Cardiac septum (tissue), 1 donor: ENCODE measurements around the gene UBTD1. TPM values are rescaled to one million over a fixed set of nuclear protein-coding genes. Genes with fewer than 3 reads are reported as not detected.
A peak's percentile ranks its signal among the peaks of the same experiment; 100 is the strongest.
"Not testable (repeated sequence)": the region's sequence is repeated elsewhere in the genome, so short reads cannot be mapped to it uniquely, and the experiment has no call there.

Experiments
- DNase-seq: peaks from one replicate; pipeline ENCODE4 v3.0.0-alpha.2; 2020; ENCODE audit warnings: low spot score
- intact Hi-C: fragments of 100-400 bp; cut with DNase I; formaldehyde crosslinking; loops from one replicate; pipeline ENCODE4 v1.14.0; 2022
- long read RNA-seq: library from polyadenylated mRNA; unstranded; transcript quantifications from one replicate; pipeline ENCODE4 v2.0.0, GENCODE V29; 2021
- total RNA-seq: library from RNA; stranded (reverse); fragmentation: NEBNext Ultra II Directional; extraction: Animal tissue kit (Norgen Biotek cat#: 25700); gene quantifications from one replicate; pipeline ENCODE4 v1.2.1, GENCODE V29; 2021
- donor health status: DM: no; HTN: no; CAD: no.

Gene UBTD1, protein sequence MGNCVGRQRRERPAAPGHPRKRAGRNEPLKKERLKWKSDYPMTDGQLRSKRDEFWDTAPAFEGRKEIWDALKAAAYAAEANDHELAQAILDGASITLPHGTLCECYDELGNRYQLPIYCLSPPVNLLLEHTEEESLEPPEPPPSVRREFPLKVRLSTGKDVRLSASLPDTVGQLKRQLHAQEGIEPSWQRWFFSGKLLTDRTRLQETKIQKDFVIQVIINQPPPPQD
- 25.5 TPM for total RNA-seq
- long read RNA-seq, transcript UBTD1-201 (3 exons, 1,706 nt) = major isoform, 50 of 60 reads
- long read RNA-seq, partial matches to known transcripts = 5 of 60 reads
- long read RNA-seq, other reads (novel, unspliced or antisense) = 5 of 60 reads

- intact Hi-C loops = loop anchor here (2.0 to 5.0 kb wide), 2 partner anchors 44 to 52 kb away; partner anchors contain the start of genes EXOSC1 and ZDHHC16
- DNase-seq = no peak
These were observed at the start of gene UBTD1 for GRCh38 chr10:97498841-97499560. TSS of gene UBTD1 (plus strand) at chr10:97498924. CDS start at chr10:97499204, 280 bp downstream.

DNA sequence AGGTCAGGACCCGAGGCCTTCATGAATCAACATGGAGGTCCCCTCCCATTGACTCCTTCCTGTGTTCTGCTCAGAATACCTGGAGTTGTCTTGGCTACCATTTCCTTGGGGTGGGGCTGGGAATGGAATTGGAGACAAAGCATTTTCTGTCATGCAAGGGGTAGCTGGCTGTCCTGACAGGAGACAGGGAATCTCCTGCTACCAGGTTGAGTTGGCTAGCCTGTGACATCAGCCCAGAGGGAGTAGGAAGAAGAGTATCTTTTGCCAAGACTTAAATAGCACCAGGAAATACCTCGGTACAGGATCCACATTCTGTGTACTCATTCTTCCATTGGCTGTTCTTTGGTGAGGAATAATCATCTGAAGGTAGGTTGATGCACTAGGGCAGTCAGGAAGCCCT lies 47.9 kb upstream of the UBTD1 start:
- no peak for DNase-seq
- intact Hi-C loops = no loop called here

- DNase-seq = no peak
- intact Hi-C loops = no loop called here
These were observed 47.1 kb upstream of the UBTD1 start for GRCh38 chr10:97451605-97452004.

GRCh38 chr10:97452352-97452751 lies 46.4 kb upstream of the UBTD1 start:
- intact Hi-C loops = no loop called here
- no peak for DNase-seq

- DNase-seq = no peak
- intact Hi-C loops = no loop called here
These were observed 44.2 kb upstream of the UBTD1 start for GRCh38 chr10:97454330-97455036.

DNA sequence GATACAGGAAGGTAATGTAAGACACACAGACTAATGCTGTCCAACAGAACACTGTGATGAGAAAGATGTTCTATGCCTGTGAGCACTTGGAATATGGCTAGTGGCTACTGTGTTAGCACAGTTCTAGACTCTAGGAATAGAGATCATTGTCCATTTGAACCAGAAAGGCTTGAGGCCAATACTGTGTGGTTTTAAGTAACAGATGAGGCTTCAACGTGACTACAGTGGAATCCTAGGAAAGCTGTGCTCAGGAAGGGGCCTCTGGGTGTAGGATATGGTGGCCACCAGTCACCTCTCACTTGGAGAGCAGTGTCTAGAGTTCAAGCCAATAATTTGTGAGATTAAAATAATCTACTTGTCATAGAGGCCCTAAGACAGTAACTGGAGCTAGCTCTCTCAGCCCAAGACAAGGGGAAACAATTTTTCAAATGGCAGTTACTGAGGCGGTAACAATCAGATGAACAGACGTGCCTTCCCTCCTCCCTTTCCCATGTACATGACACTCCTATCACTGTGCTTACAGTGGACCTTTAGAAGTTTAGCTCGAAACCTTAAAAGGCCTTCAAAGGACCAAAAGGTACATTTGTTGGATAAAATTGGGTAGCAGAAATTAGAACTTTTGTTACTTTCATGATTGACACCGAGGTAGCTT lies 42.6 kb upstream of the UBTD1 start:
- intact Hi-C loops = no loop called here
- no peak for DNase-seq

GRCh38 chr10:97456686-97457065 lies 42.0 kb upstream of the UBTD1 start:
- peak; percentile 60 for DNase-seq
- intact Hi-C loops = no loop called here

DNA sequence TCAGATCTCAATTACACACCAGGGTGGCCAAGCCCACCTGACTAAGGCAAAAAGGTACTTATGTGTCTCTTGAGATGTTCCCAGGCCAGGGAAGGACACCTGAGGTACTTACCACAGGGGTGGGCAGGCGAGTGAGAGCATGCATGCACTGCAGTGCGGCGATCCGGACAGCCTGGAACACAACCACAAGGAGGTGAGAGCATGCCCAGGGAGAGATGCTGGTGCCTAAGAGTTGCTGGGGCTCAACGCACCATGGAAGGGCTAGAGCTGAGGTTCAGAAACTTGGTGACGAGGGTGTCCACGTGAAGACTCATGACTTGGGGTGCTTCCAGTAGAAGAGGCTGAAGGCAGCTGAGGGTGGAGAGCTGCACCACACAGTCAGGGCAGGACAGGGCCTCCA lies 39.6 kb upstream of the UBTD1 start:
- DNase-seq = no peak
- intact Hi-C loops = no loop called here

DNA sequence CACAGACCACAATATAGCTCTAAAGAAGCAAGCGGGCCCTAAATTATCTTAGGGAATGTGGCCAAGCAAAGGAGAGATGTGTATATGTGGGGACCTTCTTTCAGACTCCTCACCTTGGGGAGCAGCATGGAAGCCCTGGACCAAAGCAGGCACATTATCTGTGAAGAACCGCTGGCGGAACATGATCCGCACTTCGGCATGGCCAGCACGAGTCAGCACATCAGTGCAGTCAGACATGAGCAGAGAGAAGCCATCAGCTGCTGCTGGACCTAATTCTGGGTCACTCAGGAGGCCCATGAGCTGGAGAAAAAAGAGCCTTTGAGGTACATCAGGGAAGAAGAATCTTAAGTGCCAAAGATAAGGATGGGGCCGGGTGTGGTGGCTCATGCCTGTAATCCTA lies 38.8 kb upstream of the UBTD1 start:
- intact Hi-C loops = loop anchor here (5.0 kb wide), 1 partner anchor 152 kb away; no protein-coding TSS in a partner anchor
- no peak for DNase-seq

DNA sequence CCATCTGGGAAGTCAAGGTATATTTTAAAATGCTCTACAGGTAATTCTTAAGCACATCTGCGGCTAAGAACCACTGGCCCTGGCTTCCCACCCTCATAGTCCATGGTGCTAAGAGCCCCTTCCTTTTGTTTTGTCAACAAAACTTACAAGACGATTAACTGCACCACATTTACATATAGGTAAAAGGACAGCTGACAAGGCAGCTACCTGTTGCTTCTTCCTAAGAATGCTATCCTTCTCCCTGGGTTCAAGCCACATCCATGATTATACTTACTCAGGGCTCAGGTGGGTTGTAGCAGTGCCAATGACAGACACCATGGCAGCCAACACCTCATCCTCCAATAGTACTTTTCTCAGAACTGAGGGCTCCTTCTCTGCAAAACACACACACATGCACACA lies 36.4 kb upstream of the UBTD1 start:
- intact Hi-C loops = loop anchor here (2.0 to 5.0 kb wide), 2 partner anchors 92 to 150 kb away; no protein-coding TSS in a partner anchor
- no peak for DNase-seq

- intact Hi-C loops = loop anchor here (2.0 to 5.0 kb wide), 2 partner anchors 91 to 149 kb away; no protein-coding TSS in a partner anchor
- no peak for DNase-seq
These were observed 35.2 kb upstream of the UBTD1 start for GRCh38 chr10:97463363-97464132.

GRCh38 chr10:97464226-97464625 lies 34.5 kb upstream of the UBTD1 start:
- DNase-seq = no peak
- intact Hi-C loops = loop anchor here (5.0 kb wide), 1 partner anchor 148 kb away; no protein-coding TSS in a partner anchor

- DNase-seq = no peak
- intact Hi-C loops = no loop called here
These were observed 32.7 kb upstream of the UBTD1 start for GRCh38 chr10:97465982-97466381.

GRCh38 chr10:97466755-97467154 lies 32.0 kb upstream of the UBTD1 start:
- intact Hi-C loops = no loop called here
- DNase-seq = no peak

DNA sequence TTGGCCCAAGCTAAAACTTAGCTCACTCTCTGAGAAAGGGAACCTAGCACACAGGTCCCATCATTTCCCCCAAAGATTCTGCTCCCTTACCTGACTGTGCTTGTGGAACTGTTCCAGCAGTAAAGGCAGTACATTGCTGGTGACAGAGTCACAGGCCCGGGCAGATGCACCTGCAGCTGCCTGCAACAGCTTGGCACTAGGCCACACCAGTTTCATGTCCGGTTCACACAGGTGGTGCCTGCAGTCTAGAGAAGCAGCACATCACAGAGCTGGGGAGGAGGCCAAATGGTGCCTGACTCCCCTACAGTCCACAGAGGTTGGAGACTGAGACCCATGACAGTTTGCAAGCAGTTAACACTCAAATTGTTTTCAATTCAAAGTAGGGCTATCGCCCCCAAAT lies 30.6 kb upstream of the UBTD1 start:
- no peak for DNase-seq
- intact Hi-C loops = no loop called here

GRCh38 chr10:97468781-97469180 lies 29.9 kb upstream of the UBTD1 start:
- intact Hi-C loops, DNase-seq: not testable (repeated sequence)

GRCh38 chr10:97474918-97475317 lies 23.8 kb upstream of the UBTD1 start:
- intact Hi-C loops = no loop called here
- no peak for DNase-seq

- DNase-seq = no peak
- intact Hi-C loops = no loop called here
These were observed 22.7 kb upstream of the UBTD1 start for GRCh38 chr10:97475936-97476594.
